ENCODE measurements around the gene DEFB123. TPM values are rescaled to one million over a fixed set of nuclear protein-coding genes. Genes with fewer than 3 reads are reported as not detected.

Gene DEFB123
- total RNA-seq, 2 experiments from 2014 or later = not detected

DNA sequence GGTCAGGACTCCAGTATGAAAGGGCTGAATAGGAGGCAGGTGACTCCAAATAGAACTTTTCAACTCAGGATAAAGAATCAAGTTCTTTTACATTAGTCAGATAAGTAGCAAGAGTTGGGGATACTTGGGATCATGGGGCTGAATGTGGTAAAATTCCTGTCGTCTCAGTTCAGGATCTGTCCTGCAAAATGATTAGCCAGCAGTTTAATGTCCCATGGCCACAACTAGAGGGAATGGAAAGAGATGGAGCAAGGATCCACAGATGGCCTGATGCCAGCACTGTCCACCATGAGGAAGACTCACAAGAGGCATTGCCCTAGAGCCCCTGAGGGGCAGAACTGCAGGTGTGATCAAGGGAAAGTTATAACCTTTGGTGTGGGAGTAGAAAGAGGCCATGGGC is 36.5 kb upstream of the DEFB123 start:
- TF ChIP-seq, protein P1, sequence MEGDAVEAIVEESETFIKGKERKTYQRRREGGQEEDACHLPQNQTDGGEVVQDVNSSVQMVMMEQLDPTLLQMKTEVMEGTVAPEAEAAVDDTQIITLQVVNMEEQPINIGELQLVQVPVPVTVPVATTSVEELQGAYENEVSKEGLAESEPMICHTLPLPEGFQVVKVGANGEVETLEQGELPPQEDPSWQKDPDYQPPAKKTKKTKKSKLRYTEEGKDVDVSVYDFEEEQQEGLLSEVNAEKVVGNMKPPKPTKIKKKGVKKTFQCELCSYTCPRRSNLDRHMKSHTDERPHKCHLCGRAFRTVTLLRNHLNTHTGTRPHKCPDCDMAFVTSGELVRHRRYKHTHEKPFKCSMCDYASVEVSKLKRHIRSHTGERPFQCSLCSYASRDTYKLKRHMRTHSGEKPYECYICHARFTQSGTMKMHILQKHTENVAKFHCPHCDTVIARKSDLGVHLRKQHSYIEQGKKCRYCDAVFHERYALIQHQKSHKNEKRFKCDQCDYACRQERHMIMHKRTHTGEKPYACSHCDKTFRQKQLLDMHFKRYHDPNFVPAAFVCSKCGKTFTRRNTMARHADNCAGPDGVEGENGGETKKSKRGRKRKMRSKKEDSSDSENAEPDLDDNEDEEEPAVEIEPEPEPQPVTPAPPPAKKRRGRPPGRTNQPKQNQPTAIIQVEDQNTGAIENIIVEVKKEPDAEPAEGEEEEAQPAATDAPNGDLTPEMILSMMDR (conservative IDR thresholded peaks at IDR 0.05; ENCODE audit: low read length) = no peak
- no peak for TF ChIP-seq EZH2phosphoT487 (IDR thresholded peaks at IDR 0.05; ENCODE audit: borderline replicate concordance, low read depth, low read length)
- H3K9me3 ChIP-seq (ENCODE audit: low read length) = no peaks in the 10 kb centered on the region
- no TSS peak for BruUV-seq (replicated peaks)
- intact Hi-C loops (cut with micrococcal nuclease; ENCODE audit: unreplicated experiment) = no loop called here
- no peak overlapping the region for H2AFZ ChIP-seq (ENCODE audit: low read length)
- no peak overlapping the region for H3K27ac ChIP-seq (ENCODE audit: low read depth, low read length, poor library complexity, severe bottlenecking)
- H3K9me2 ChIP-seq (ENCODE audit: insufficient read depth, low read length) = no peaks in the 10 kb centered on the region
- H3K79me2 ChIP-seq (ENCODE audit: insufficient read depth, low read depth, low read length) = no peaks in the 10 kb centered on the region
- no peaks in the 10 kb centered on the region for H4K20me1 ChIP-seq (ENCODE audit: insufficient read depth, low read length)
- no peak for DNase-seq (ENCODE audit: low spot score)
- CTCF ChIA-PET (ENCODE audit: unreplicated experiment) = no interaction called here
- POLR2A ChIA-PET = interaction anchor here (0.6 kb wide), 1 partner anchor 12 kb away, joined by 4 read pairs; no protein-coding TSS in a partner anchor
- H3K4me3 ChIP-seq (ENCODE audit: low read depth, low read length, poor library complexity, severe bottlenecking) = no peak overlapping the region
- H3K4me2 ChIP-seq (ENCODE audit: low read length) = no peak overlapping the region
- no peaks in the 10 kb centered on the region for H3K4me1 ChIP-seq (ENCODE audit: insufficient read depth, low read length, poor library complexity, severe bottlenecking)
- H3K36me3 ChIP-seq (ENCODE audit: insufficient read depth, low read length) = no peaks in the 10 kb centered on the region

DNA sequence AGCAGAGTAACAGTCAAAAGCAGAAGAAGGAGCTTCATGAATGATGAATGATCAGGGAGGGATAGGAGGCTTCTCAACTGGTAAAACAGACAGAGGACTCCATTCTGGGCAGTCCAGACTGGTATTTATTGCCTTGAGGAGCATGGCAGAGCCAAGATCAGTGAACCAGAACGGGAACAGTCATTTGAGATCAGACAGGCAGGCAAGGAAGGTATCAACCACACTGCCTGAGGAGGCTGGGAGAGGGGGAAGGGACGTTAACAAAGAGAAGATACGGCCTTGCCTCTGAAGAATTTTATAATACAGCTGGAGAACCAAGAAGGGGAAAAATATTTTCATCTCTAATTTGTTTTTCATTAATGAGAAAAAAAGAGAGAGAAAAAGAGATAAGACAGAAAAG is 34.3 kb upstream of the DEFB123 start, which contains the start of gene DEFB121:
TSS of gene DEFB121 (minus strand) at position 101 of the 400 bp plus-strand sequence. CDS start at position 38, 63 bp downstream.
- no peak within 1 kb of the TSS for H2AFZ ChIP-seq (ENCODE audit: low read length)
- TF ChIP-seq, protein P1 (conservative IDR thresholded peaks at IDR 0.05; ENCODE audit: low read length) = no peak
- TF ChIP-seq EZH2phosphoT487 (IDR thresholded peaks at IDR 0.05; ENCODE audit: borderline replicate concordance, low read depth, low read length) = no peak
- no peaks in the 10 kb centered on the region for H4K20me1 ChIP-seq (ENCODE audit: insufficient read depth, low read length)
- no peak within 1 kb of the TSS for H3K4me2 ChIP-seq (ENCODE audit: low read length)
- no peaks in the 10 kb centered on the region for H3K79me2 ChIP-seq (ENCODE audit: insufficient read depth, low read depth, low read length)
- ChIA-PET POLR2A (no interaction called here), CTCF (ENCODE audit: unreplicated experiment) (no interaction called here)
- H3K36me3 ChIP-seq (ENCODE audit: insufficient read depth, low read length) = no peaks in the 10 kb centered on the region
- H3K9me2 ChIP-seq (ENCODE audit: insufficient read depth, low read length) = no peaks in the 10 kb centered on the region
- BruUV-seq (replicated peaks) = no TSS peak
- H3K9me3 ChIP-seq (ENCODE audit: low read length) = no peaks in the 10 kb centered on the region
- H3K4me1 ChIP-seq (ENCODE audit: insufficient read depth, low read length, poor library complexity, severe bottlenecking) = no peaks in the 10 kb centered on the region
- H3K27ac ChIP-seq (ENCODE audit: low read depth, low read length, poor library complexity, severe bottlenecking) = no peak within 1 kb of the TSS
- intact Hi-C loops (cut with micrococcal nuclease; ENCODE audit: unreplicated experiment) = no loop called here
- no peak for DNase-seq (ENCODE audit: low spot score)
- H3K4me3 ChIP-seq (ENCODE audit: low read depth, low read length, poor library complexity, severe bottlenecking) = no peak within 1 kb of the TSS

DNA sequence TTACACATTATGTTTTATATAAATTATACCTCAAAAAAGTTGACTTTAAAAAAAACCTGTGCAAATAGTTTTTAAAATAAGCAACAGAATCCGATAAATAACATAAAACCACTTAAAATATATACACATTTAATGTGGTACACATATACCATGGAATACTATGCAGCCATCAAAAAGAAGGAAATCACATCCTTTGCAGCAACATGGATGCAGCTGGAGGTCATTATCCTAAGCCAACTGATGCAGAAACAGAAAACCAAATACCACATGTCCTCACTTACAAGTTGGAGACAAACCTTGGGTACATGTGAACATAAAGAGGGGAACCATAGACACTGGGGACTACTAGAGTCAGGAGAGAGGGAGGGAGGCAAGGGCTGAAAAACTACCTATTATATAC is 30.4 kb upstream of the DEFB123 start:
- no TSS peak for BruUV-seq (replicated peaks)
- Histone ChIP-seq H3K4me2 (ENCODE audit: low read length) (no peak overlapping the region), H3K27ac (ENCODE audit: low read depth, low read length, poor library complexity, severe bottlenecking) (no peak overlapping the region), H3K9me3 (ENCODE audit: low read length) (no peaks in the 10 kb centered on the region), H3K4me3 (ENCODE audit: low read depth, low read length, poor library complexity, severe bottlenecking) (no peak overlapping the region), H3K79me2 (ENCODE audit: insufficient read depth, low read depth, low read length) (no peaks in the 10 kb centered on the region), H3K36me3 (ENCODE audit: insufficient read depth, low read length) (no peaks in the 10 kb centered on the region), H3K9me2 (ENCODE audit: insufficient read depth, low read length) (no peaks in the 10 kb centered on the region), H3K4me1 (ENCODE audit: insufficient read depth, low read length, poor library complexity, severe bottlenecking) (no peaks in the 10 kb centered on the region), H4K20me1 (ENCODE audit: insufficient read depth, low read length) (no peaks in the 10 kb centered on the region), H2AFZ (ENCODE audit: low read length) (no peak overlapping the region)
- TF ChIP-seq, protein P1 (conservative IDR thresholded peaks at IDR 0.05; ENCODE audit: low read length) = no peak
- TF ChIP-seq EZH2phosphoT487 (IDR thresholded peaks at IDR 0.05; ENCODE audit: borderline replicate concordance, low read depth, low read length) = no peak
- intact Hi-C loops (cut with micrococcal nuclease; ENCODE audit: unreplicated experiment) = no loop called here
- ChIA-PET POLR2A (no interaction called here), CTCF (ENCODE audit: unreplicated experiment) (no interaction called here)
- no peak for DNase-seq (ENCODE audit: low spot score)

Data from OCI-LY7 (cell line).